Measurements from ENCODE around the gene PAX8. TPM values are rescaled to one million over a fixed set of nuclear protein-coding genes. Genes with fewer than 3 reads are reported as not detected.

PAX8 gene
- total RNA-seq, 1 donor from 2014 or later: 1.2 TPM

DNA sequence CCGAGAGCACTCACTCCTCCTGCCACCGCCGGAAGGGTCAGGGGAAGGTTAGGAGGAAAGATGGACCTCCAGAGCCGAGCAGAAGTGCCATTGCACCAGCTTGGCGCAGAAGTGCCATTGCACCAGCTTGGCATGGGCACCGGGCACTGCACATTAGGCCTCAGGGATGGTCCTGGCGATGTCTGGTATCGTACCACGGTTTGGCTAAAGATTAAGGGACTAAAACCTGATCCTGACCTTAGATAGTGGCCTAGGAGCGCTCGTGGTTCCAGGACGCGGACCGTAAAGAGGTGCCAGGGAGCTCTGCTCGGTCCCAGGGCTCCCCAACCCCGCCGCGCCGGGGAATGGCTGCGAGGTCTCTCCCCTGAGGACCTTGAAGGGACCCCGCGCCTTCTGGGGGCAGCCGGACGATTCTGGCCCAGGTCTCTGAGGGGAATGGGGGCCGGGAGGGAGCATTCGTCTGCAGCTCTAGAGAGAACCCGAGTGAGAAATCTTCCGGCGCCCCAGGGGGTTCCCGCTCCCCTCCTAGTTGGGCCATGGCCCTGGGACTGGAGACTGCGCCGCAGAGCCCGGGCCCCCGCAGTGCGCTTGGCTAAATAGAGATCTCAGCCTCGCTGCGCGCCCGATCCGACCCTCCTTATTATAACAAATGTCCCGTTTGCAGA is 1.8 kb downstream of the PAX8 start:
- intact Hi-C loops (cut with DNase I): no loop called here
- H3K4me3 ChIP-seq: no peak overlapping the region
- H3K27ac ChIP-seq: no peak overlapping the region
- TF ChIP-seq, protein P1, sequence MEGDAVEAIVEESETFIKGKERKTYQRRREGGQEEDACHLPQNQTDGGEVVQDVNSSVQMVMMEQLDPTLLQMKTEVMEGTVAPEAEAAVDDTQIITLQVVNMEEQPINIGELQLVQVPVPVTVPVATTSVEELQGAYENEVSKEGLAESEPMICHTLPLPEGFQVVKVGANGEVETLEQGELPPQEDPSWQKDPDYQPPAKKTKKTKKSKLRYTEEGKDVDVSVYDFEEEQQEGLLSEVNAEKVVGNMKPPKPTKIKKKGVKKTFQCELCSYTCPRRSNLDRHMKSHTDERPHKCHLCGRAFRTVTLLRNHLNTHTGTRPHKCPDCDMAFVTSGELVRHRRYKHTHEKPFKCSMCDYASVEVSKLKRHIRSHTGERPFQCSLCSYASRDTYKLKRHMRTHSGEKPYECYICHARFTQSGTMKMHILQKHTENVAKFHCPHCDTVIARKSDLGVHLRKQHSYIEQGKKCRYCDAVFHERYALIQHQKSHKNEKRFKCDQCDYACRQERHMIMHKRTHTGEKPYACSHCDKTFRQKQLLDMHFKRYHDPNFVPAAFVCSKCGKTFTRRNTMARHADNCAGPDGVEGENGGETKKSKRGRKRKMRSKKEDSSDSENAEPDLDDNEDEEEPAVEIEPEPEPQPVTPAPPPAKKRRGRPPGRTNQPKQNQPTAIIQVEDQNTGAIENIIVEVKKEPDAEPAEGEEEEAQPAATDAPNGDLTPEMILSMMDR (IDR thresholded peaks at IDR 0.05): no peak
- no peaks in the 10 kb centered on the region for H3K9me3 ChIP-seq
- no peaks in the 10 kb centered on the region for H3K36me3 ChIP-seq
- H3K4me1 ChIP-seq: peaks cover 14% of the 10 kb centered on the region
- H3K27me3 ChIP-seq (ENCODE audit: low read depth): peaks cover 72% of the 10 kb centered on the region
- ATAC-seq (peak in 1 of 2 donors; percentile 31), DNase-seq (no peak)

DNA sequence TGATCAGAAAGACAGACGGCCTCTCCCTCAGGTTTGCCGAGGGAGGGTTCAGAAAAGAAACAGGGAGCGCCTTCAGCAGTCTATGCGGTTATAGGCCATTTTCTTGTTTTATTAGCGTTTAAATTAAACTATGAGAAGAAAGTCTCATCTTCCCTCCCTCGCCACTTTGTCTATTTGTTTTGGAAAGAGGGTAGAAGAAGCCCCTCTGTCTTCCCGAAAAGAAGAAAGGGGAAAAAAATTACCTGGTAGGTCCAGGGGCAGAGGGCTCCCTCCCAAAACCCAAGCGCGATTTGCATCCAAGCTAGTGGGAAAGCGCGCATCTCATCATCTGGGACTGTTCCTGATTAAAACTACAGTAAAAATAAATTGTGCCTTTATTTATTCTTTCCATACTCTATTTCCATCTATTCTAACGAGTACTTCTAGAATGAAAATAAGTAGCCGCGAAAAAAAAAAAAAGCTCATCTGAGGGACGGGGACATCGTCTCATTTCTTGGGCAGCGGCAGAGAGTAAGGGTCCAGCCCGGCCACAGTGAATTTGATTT is 2.4 kb downstream of the PAX8 start:
- intact Hi-C loops (cut with DNase I): no loop called here
- no peak for ATAC-seq
- Histone ChIP-seq H3K9me3 (no peaks in the 10 kb centered on the region), H3K27ac (no peak overlapping the region), H3K27me3 (ENCODE audit: low read depth) (peaks cover 78% of the 10 kb centered on the region), H3K4me1 (peaks cover 14% of the 10 kb centered on the region), H3K36me3 (no peaks in the 10 kb centered on the region), H3K4me3 (no peak overlapping the region)
- no peak for DNase-seq
- TF ChIP-seq, protein P1 (IDR thresholded peaks at IDR 0.05): no peak

DNA sequence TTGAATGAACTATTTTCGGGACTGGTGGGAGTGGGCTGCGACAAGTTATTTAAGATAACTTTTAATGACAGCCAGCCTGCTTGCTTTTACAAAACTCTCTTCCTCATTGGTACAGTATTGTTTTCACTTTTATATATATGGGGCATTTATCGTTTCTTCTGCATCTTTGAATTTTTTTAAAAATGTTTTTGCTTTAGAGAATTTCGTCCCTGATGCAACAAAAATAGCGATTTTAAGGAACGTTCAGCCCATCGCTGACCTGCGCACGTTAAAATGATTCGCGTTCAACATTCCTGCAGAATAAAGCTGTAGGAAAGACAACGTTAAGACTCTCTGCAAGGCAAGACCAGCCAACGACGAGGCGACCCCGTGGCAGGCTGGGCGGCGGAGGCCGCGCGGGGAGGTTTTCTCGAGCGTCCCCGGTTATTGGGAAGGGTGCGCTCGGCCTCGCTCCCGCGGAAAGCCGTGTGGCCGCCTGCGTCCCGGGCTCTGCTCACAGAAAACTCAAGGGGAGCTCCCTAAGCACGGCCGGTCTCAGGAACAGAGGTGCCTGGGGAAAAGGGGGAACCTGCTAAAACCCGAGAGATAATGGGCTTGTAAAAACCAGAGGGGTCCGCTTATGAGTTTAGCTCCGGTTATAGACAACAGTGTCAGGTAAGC is 3.0 kb downstream of the PAX8 start:
- intact Hi-C loops (cut with DNase I): no loop called here
- no peak overlapping the region for H3K4me3 ChIP-seq
- no peak overlapping the region for H3K27ac ChIP-seq
- H3K36me3 ChIP-seq: no peaks in the 10 kb centered on the region
- TF ChIP-seq, protein P1 (IDR thresholded peaks at IDR 0.05): no peak
- peaks cover 83% of the 10 kb centered on the region for H3K27me3 ChIP-seq (ENCODE audit: low read depth)
- ATAC-seq (no peak), DNase-seq (no peak)
- no peaks in the 10 kb centered on the region for H3K9me3 ChIP-seq
- H3K4me1 ChIP-seq: peaks cover 14% of the 10 kb centered on the region

DNA sequence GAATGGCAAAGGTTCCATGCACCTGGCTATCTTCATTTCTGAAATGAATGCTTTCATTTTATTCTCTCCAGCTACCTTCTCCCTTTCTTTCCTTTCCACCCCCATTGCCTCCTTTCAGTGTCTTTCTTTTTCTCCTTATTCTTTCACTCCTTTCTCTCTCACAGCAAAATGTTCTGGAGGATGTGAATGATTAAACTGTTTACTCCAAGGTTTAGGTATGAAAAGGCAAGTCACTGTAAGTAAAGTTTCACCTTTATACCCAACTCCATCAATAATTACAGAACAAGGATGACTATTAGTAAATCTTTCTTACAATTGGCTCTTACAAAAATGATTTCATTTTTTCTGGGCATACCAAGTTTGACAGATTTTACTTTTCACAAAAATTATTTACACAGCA is 4.3 kb downstream of the PAX8 start:
- Histone ChIP-seq H3K36me3 (no peaks in the 10 kb centered on the region), H3K4me1 (peaks cover 14% of the 10 kb centered on the region), H3K27me3 (ENCODE audit: low read depth) (peaks cover 86% of the 10 kb centered on the region), H3K9me3 (no peaks in the 10 kb centered on the region), H3K27ac (no peak overlapping the region), H3K4me3 (no peak overlapping the region)
- DNase-seq (no peak), ATAC-seq (no peak)
- TF ChIP-seq, protein P1 (IDR thresholded peaks at IDR 0.05): no peak
- intact Hi-C loops (cut with DNase I): no loop called here

DNA sequence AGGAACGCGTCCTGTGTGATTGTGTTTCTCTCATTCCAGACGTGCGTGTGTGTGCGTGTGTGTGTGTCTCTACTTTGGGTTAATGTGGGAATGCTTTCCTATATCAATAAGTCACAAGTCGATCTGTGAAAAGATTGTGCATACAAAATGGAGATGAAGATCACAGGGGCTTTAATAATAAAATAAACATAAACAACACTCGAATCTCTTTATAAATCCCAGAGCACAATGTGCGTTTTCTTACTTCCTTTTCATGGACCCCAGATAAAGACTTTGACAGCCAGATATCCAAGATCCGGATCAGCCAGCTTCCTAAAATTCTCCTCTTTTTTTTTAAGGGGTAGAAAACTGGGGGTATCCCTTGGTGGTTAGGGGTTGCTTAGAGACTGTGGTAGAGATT is 4.7 kb downstream of the PAX8 start:
- Histone ChIP-seq H3K27me3 (ENCODE audit: low read depth) (peaks cover 83% of the 10 kb centered on the region), H3K4me3 (no peak overlapping the region), H3K27ac (no peak overlapping the region), H3K9me3 (no peaks in the 10 kb centered on the region), H3K36me3 (no peaks in the 10 kb centered on the region), H3K4me1 (peaks cover 14% of the 10 kb centered on the region)
- intact Hi-C loops (cut with DNase I): no loop called here
- DNase-seq (no peak), ATAC-seq (no peak)
- TF ChIP-seq, protein P1 (IDR thresholded peaks at IDR 0.05): no peak
